Endothelial cell of umbilical vein (primary cell): ENCODE data around the gene MYO15A.

Experiments used
- CTCF ChIP-seq, 2 donors: IDR thresholded peaks; 1 replicate in 1 of 2; 2 replicates in 1 of 2; pipeline ENCODE4 v1.5.1; 2011; ENCODE audit warnings: low read length in 2 of 2, mild to moderate bottlenecking in 2 of 2, moderate library complexity in 2 of 2, control low read depth in 1 of 2, inconsistent platforms in 1 of 2, low read depth in 1 of 2; ENCODE audit not compliant: insufficient read depth in 1 of 2; ENCODE audit errors: extremely low read depth in 1 of 2
- EZH2 ChIP-seq: IDR thresholded peaks from 2 replicates; pipeline ENCODE4 v1.6.1; 2012; ENCODE audit warnings: borderline replicate concordance, low read depth, mild to moderate bottlenecking, moderate library complexity, low read length, inconsistent platforms; ENCODE audit not compliant: severe bottlenecking
- FOS ChIP-seq: IDR thresholded peaks from 2 replicates; pipeline ENCODE4 v1.6.1; 2011; ENCODE audit warnings: mild to moderate bottlenecking, low read length, moderate library complexity, borderline replicate concordance; ENCODE audit not compliant: insufficient read depth
- JUN ChIP-seq: IDR thresholded peaks from 2 replicates; pipeline ENCODE4 v1.6.1; 2011; ENCODE audit warnings: borderline replicate concordance, low read depth; ENCODE audit not compliant: insufficient read length, insufficient read depth
- MAX ChIP-seq: IDR thresholded peaks from 2 replicates; pipeline ENCODE4 v1.6.1; 2011; ENCODE audit not compliant: insufficient read depth, insufficient read length
- POLR2A ChIP-seq: IDR thresholded peaks from 2 replicates; pipeline ENCODE4 v1.6.1; 2012; ENCODE audit warnings: low read depth, mild to moderate bottlenecking, control low read depth, low read length
- POLR2AphosphoS5 ChIP-seq: IDR thresholded peaks from 2 replicates; pipeline ENCODE4 v1.6.1; 2012; ENCODE audit warnings: low read depth, mild to moderate bottlenecking, control low read depth, low read length, moderate library complexity; ENCODE audit not compliant: insufficient read depth

GRCh38 chr17:18108401-18109312 is at the start of gene MYO15A:
- TF ChIP-seq CTCF (IDR thresholded peaks at IDR 0.05; ENCODE audit: extremely low read depth in 1 of 2, insufficient read depth in 1 of 2, low read depth in 1 of 2, low read length in 2 of 2) (no peak), EZH2 (no peak), FOS (no peak), POLR2A (no peak), MAX (no peak), POLR2AphosphoS5 (no peak), JUN (no peak)
